HEK293 (cell line): ENCODE results near the gene ZNF107.
A peak's percentile ranks its signal among the peaks of the same experiment; 100 is the strongest.

Experiments
- CTCF ChIA-PET: fragments of 350-600 bp; formaldehyde crosslinking; extraction: SDS; loops from one replicate; lab custom pipeline; 2021; ENCODE audit warnings: antibody characterized with exemption; lab: Yijun Ruan, JAX
- POLR2A ChIA-PET: fragments of 300-600 bp; formaldehyde crosslinking; extraction: SDS; loops from one replicate; lab custom pipeline; 2020; ENCODE audit warnings: antibody characterized with exemption, inconsistent platforms; lab: Yijun Ruan, JAX
- H3K27ac ChIP-seq: fragments of 200-500 bp; sonication (Bioruptor generic); 2 replicates; pipeline ENCODE4 v1.5.1; 2014; ENCODE audit warnings: low read depth, low read length, control low read depth, inconsistent platforms; ENCODE audit errors: extremely low read depth
- H3K36me3 ChIP-seq, 2 experiments: fragments of 200-500 bp in 1 of 2; sonication (Bioruptor generic) in 1 of 2; 1 replicate in 1 of 2; 2 replicates in 1 of 2; pipeline ENCODE4 v1.5.1; 2014 to 2017; ENCODE audit warnings: inconsistent platforms in 2 of 2, low read length in 2 of 2; ENCODE audit not compliant: control insufficient read depth in 2 of 2, insufficient read depth in 1 of 2
- H3K4me1 ChIP-seq: fragments of 200-500 bp; sonication (Bioruptor generic); 2 replicates; pipeline ENCODE4 v1.5.1; 2014; ENCODE audit warnings: mild to moderate bottlenecking, low read length, inconsistent platforms; ENCODE audit not compliant: control insufficient read depth, insufficient read depth
- H3K4me3 ChIP-seq: 2 replicates; pipeline ENCODE4 v1.5.1; 2011; ENCODE audit warnings: low read depth, mild to moderate bottlenecking, control low read depth, low read length, moderate library complexity
- H3K9me3 ChIP-seq: fragments of 200-500 bp; sonication (Bioruptor generic); 2 replicates; pipeline ENCODE4 v1.5.1; 2014; ENCODE audit warnings: low read depth, low read length, inconsistent platforms; ENCODE audit not compliant: control insufficient read depth, insufficient read depth
- HOXC10 ChIP-seq: sonication (generic); formaldehyde crosslinking; IDR thresholded peaks from 2 replicates; pipeline ENCODE4 v1.8.1; 2023; ENCODE audit warnings: mild to moderate bottlenecking, missing genetic modification reagents
- KLF16 ChIP-seq: fragments of 450-650 bp; formaldehyde crosslinking; IDR thresholded peaks from 2 replicates; pipeline ENCODE4 v1.5.1; 2017; ENCODE audit warnings: missing biosample characterization, missing genetic modification characterization
- PRDM1 ChIP-seq: fragments of 450-650 bp; formaldehyde crosslinking; IDR thresholded peaks from 2 replicates; pipeline ENCODE4; 2016; ENCODE audit warnings: missing biosample characterization, missing genetic modification characterization
- REPIN1 ChIP-seq: fragments of 450-650 bp; formaldehyde crosslinking; IDR thresholded peaks from 2 replicates; pipeline ENCODE4 v1.5.1; 2017; ENCODE audit warnings: missing biosample characterization, missing genetic modification characterization, low read depth
- TSHZ1 ChIP-seq: fragments of 450-650 bp; formaldehyde crosslinking; IDR thresholded peaks from 2 replicates; pipeline ENCODE4 v1.5.1; 2016; ENCODE audit warnings: missing biosample characterization, missing genetic modification characterization, borderline replicate concordance
- WT1 ChIP-seq: fragments of 450-650 bp; formaldehyde crosslinking; IDR thresholded peaks from 2 replicates; pipeline ENCODE4 v1.5.1; 2016; ENCODE audit warnings: missing biosample characterization, missing genetic modification characterization
- YY2 ChIP-seq: fragments of 450-650 bp; formaldehyde crosslinking; IDR thresholded peaks from 2 replicates; pipeline ENCODE4 v1.5.1; 2016; ENCODE audit warnings: missing biosample characterization, missing genetic modification characterization
- ZBTB48 ChIP-seq: fragments of 450-650 bp; formaldehyde crosslinking; IDR thresholded peaks from 2 replicates; pipeline ENCODE4 v1.5.1; 2016; ENCODE audit warnings: missing biosample characterization, missing genetic modification characterization
- ZNF223 ChIP-seq: fragments of 450-650 bp; formaldehyde crosslinking; IDR thresholded peaks from 2 replicates; pipeline ENCODE4 v1.5.1; 2016; ENCODE audit warnings: missing biosample characterization, missing genetic modification characterization
- ZNF548 ChIP-seq: fragments of 450-650 bp; formaldehyde crosslinking; IDR thresholded peaks from 2 replicates; pipeline ENCODE4 v1.5.1; 2016; ENCODE audit warnings: missing biosample characterization, missing genetic modification characterization
- ZNF580 ChIP-seq: fragments of 450-650 bp; formaldehyde crosslinking; IDR thresholded peaks from 2 replicates; pipeline ENCODE4 v1.5.1; 2016; ENCODE audit warnings: missing biosample characterization, missing genetic modification characterization
- ZNF621 ChIP-seq: fragments of 450-650 bp; formaldehyde crosslinking; IDR thresholded peaks from 2 replicates; pipeline ENCODE4 v1.5.1; 2017; ENCODE audit warnings: missing biosample characterization, missing genetic modification characterization
- ZNF645 ChIP-seq: fragments of 450-650 bp; formaldehyde crosslinking; IDR thresholded peaks from 2 replicates; pipeline ENCODE4; 2016; ENCODE audit warnings: missing biosample characterization, missing genetic modification characterization
- ZNF654 ChIP-seq: fragments of 450-650 bp; formaldehyde crosslinking; IDR thresholded peaks from 2 replicates; pipeline ENCODE4 v1.5.1; 2016; ENCODE audit warnings: low read depth, missing biosample characterization, missing genetic modification characterization
- ZNF692 ChIP-seq: fragments of 450-650 bp; formaldehyde crosslinking; IDR thresholded peaks from 2 replicates; pipeline ENCODE4 v1.5.1; 2016; ENCODE audit warnings: missing biosample characterization, missing genetic modification characterization
- ZNF701 ChIP-seq: fragments of 450-650 bp; formaldehyde crosslinking; IDR thresholded peaks from 2 replicates; pipeline ENCODE4 v1.5.1; 2016; ENCODE audit warnings: missing biosample characterization, missing genetic modification characterization
- ZNF791 ChIP-seq: fragments of 450-650 bp; formaldehyde crosslinking; IDR thresholded peaks from 2 replicates; pipeline ENCODE4 v1.5.1; 2016; ENCODE audit warnings: missing biosample characterization, missing genetic modification characterization
- ZSCAN23 ChIP-seq: fragments of 450-650 bp; formaldehyde crosslinking; IDR thresholded peaks from 2 replicates; pipeline ENCODE4 v1.5.1; 2016; ENCODE audit warnings: missing biosample characterization, missing genetic modification characterization
- TF ChIP-seq, protein P1 (sequence below): fragments of 450-650 bp; formaldehyde crosslinking; IDR thresholded peaks from 2 replicates; pipeline ENCODE4 v1.5.1; 2017; ENCODE audit warnings: missing biosample characterization, missing genetic modification characterization
- TF ChIP-seq, protein P2 (sequence below): fragments of 450-650 bp; formaldehyde crosslinking; IDR thresholded peaks from 2 replicates; pipeline ENCODE4 v1.5.1; 2016; ENCODE audit warnings: missing biosample characterization, missing genetic modification characterization

The ZNF107 gene

GRCh38 chr7:64630496-64630895 is 35.4 kb upstream of the ZNF107 start:
- H3K9me3 ChIP-seq: no peaks in the 10 kb centered on the region
- no peaks in the 10 kb centered on the region for H3K36me3 ChIP-seq
- no peak for TF ChIP-seq HOXC10 (CRISPR knock-in tag)
- no peak for TF ChIP-seq WT1 (tag by site-specific recombination)
- no peak for TF ChIP-seq ZNF621 (tag by site-specific recombination)
- TF ChIP-seq ZNF692 (tag by site-specific recombination): no peak
- no peak for TF ChIP-seq REPIN1 (tag by site-specific recombination)
- TF ChIP-seq ZNF654 (tag by site-specific recombination): 0 out of 2 replicates have a peak, but pooled peaks have one; percentile 7
- TF ChIP-seq ZBTB48 (tag by site-specific recombination): no peak
- no peak for TF ChIP-seq ZNF701 (tag by site-specific recombination)
- ChIA-PET POLR2A (no interaction called here), CTCF (interaction anchor here (0.6 to 1.1 kb wide), 5 partner anchors 10 to 315 kb away, joined by 3 read pairs; no protein-coding TSS in a partner anchor)
- no peak overlapping the region for H3K27ac ChIP-seq
- H3K4me1 ChIP-seq: no peaks in the 10 kb centered on the region
- H3K4me3 ChIP-seq: no peak overlapping the region

- Histone ChIP-seq H3K9me3 (no peaks in the 10 kb centered on the region), H3K27ac (no peak overlapping the region), H3K4me3 (no peak overlapping the region), H3K36me3 (no peaks in the 10 kb centered on the region), H3K4me1 (no peaks in the 10 kb centered on the region)
- CTCF ChIA-PET: no interaction called here
- POLR2A ChIA-PET: no interaction called here
- TF ChIP-seq ZNF654 (tag by site-specific recombination): no peak
Measured at GRCh38 chr7:64632029-64632428, 33.9 kb upstream of the ZNF107 start.

- no peak for TF ChIP-seq ZSCAN23 (tag by site-specific recombination)
- TF ChIP-seq ZNF223 (tag by site-specific recombination): no peak
- TF ChIP-seq, protein P1, sequence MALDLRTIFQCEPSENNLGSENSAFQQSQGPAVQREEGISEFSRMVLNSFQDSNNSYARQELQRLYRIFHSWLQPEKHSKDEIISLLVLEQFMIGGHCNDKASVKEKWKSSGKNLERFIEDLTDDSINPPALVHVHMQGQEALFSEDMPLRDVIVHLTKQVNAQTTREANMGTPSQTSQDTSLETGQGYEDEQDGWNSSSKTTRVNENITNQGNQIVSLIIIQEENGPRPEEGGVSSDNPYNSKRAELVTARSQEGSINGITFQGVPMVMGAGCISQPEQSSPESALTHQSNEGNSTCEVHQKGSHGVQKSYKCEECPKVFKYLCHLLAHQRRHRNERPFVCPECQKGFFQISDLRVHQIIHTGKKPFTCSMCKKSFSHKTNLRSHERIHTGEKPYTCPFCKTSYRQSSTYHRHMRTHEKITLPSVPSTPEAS: no peak
- TF ChIP-seq PRDM1 (tag by site-specific recombination): no peak
- no peak for TF ChIP-seq TSHZ1 (tag by site-specific recombination)
- no peak for TF ChIP-seq ZNF791 (tag by site-specific recombination)
- TF ChIP-seq, protein P2, sequence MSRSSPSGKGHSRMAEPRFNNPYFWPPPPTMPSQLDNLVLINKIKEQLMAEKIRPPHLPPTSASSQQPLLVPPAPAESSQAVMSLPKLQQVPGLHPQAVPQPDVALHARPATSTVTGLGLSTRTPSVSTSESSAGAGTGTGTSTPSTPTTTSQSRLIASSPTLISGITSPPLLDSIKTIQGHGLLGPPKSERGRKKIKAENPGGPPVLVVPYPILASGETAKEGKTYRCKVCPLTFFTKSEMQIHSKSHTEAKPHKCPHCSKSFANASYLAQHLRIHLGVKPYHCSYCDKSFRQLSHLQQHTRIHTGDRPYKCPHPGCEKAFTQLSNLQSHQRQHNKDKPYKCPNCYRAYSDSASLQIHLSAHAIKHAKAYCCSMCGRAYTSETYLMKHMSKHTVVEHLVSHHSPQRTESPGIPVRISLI (tag by site-specific recombination): no peak
- no peak for TF ChIP-seq ZNF580 (tag by site-specific recombination)
- no peak for TF ChIP-seq KLF16 (tag by site-specific recombination)
- TF ChIP-seq YY2 (tag by site-specific recombination): no peak
- no peak for TF ChIP-seq HOXC10 (CRISPR knock-in tag)
- TF ChIP-seq ZNF645: no peak
- TF ChIP-seq ZNF548 (tag by site-specific recombination): no peak
- Histone ChIP-seq H3K36me3 (no peaks in the 10 kb centered on the region), H3K9me3 (no peaks in the 10 kb centered on the region), H3K4me1 (no peaks in the 10 kb centered on the region), H3K27ac (no peak overlapping the region), H3K4me3 (no peak overlapping the region)
- POLR2A ChIA-PET: no interaction called here
- CTCF ChIA-PET: no interaction called here
Measured at GRCh38 chr7:64633401-64633800, 32.5 kb upstream of the ZNF107 start.
